ENCODE data around the gene MMP25.

- TF ChIP-seq, protein P1, sequence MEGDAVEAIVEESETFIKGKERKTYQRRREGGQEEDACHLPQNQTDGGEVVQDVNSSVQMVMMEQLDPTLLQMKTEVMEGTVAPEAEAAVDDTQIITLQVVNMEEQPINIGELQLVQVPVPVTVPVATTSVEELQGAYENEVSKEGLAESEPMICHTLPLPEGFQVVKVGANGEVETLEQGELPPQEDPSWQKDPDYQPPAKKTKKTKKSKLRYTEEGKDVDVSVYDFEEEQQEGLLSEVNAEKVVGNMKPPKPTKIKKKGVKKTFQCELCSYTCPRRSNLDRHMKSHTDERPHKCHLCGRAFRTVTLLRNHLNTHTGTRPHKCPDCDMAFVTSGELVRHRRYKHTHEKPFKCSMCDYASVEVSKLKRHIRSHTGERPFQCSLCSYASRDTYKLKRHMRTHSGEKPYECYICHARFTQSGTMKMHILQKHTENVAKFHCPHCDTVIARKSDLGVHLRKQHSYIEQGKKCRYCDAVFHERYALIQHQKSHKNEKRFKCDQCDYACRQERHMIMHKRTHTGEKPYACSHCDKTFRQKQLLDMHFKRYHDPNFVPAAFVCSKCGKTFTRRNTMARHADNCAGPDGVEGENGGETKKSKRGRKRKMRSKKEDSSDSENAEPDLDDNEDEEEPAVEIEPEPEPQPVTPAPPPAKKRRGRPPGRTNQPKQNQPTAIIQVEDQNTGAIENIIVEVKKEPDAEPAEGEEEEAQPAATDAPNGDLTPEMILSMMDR (IDR thresholded peaks at IDR 0.05 in 2 of 3, conservative IDR thresholded peaks at IDR 0.05 in 1 of 3; ENCODE audit: control insufficient read depth in 2 of 3, extremely low read depth in 1 of 3, insufficient read depth in 1 of 3, low read depth in 3 of 3, low read length in 3 of 3) = no peak
- TF ChIP-seq, protein P2, sequence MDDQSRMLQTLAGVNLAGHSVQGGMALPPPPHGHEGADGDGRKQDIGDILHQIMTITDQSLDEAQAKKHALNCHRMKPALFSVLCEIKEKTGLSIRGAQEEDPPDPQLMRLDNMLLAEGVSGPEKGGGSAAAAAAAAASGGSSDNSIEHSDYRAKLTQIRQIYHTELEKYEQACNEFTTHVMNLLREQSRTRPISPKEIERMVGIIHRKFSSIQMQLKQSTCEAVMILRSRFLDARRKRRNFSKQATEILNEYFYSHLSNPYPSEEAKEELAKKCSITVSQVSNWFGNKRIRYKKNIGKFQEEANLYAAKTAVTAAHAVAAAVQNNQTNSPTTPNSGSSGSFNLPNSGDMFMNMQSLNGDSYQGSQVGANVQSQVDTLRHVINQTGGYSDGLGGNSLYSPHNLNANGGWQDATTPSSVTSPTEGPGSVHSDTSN (IDR thresholded peaks at IDR 0.05; ENCODE audit: insufficient replicate concordance, low read depth, low read length) = no peak
- TF ChIP-seq SIN3A (IDR thresholded peaks at IDR 0.05; ENCODE audit: low read depth, low read length) (no peak), ZNF384 (IDR thresholded peaks at IDR 0.05; ENCODE audit: borderline replicate concordance, low read depth, low read length) (no peak), ZSCAN29 (IDR thresholded peaks at IDR 0.05) (no peak), SMC3 (IDR thresholded peaks at IDR 0.05; ENCODE audit: borderline replicate concordance, low read length) (no peak), TAF1 (IDR thresholded peaks at IDR 0.05; ENCODE audit: borderline replicate concordance, low read depth, low read length) (no peak), TCF3 (IDR thresholded peaks at IDR 0.05; ENCODE audit: borderline replicate concordance, insufficient read depth, low read depth, low read length) (no peak)
- TF ChIP-seq, protein P3, sequence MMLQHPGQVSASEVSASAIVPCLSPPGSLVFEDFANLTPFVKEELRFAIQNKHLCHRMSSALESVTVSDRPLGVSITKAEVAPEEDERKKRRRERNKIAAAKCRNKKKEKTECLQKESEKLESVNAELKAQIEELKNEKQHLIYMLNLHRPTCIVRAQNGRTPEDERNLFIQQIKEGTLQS (IDR thresholded peaks at IDR 0.05; ENCODE audit: borderline replicate concordance, extremely low read depth, low read depth, low read length) = no peak
- TF ChIP-seq, protein P4, sequence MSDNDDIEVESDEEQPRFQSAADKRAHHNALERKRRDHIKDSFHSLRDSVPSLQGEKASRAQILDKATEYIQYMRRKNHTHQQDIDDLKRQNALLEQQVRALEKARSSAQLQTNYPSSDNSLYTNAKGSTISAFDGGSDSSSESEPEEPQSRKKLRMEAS (IDR thresholded peaks at IDR 0.05; ENCODE audit: low read depth, low read length) = no peak
These were observed 42.1 kb downstream of the MMP25 start for GRCh38 chr16:3088450-3088849.
